ENCODE data around the gene RIPPLY3.
"Not testable (repeated sequence)": the region's sequence is repeated elsewhere in the genome, so short reads cannot be mapped to it uniquely, and the experiment has no call there.

RIPPLY3 gene

DNA sequence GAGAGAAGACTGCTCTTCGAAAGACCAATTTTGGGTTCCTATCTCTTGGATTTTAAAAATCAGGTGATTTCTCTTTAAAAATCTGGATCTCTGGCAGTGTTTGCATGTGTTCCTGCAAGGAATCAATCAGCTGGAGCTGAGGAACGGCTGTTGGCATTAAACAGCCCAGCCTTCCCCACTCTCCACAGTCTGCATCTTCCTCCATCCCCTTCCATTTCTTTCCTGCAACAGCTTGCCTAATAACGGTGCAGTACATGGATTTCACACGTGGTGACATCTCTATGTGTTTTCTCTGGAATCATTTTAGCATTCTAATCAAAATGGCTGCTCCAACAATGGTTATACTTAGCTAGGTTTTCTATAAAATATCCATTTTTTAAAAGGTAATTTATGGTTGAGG, 20.0 kb downstream of the RIPPLY3 start:
- no peak for DNase-seq

DNA sequence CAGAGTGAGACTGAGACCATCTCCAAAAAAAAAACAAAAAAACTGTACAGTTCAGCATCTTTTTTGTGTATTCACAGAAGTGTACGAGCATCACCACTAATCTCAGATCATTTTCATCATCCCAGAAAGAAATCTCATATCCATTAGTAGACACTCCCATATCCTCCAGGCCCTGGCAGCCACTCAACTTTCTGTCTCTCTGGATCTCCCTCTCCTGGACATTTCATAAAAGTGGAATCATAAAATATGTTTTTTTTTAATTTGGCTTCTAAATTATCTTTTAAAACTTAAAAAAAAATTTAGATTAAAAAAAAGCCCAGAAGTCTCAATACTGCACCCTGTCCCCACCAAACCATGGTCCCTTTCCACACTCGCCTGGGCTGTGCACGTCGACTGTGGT, 22.1 kb downstream of the RIPPLY3 start:
- DNase-seq: no peak

- no peak for DNase-seq
Measured at GRCh38 chr21:37030864-37031263, 24.4 kb downstream of the RIPPLY3 start.

DNA sequence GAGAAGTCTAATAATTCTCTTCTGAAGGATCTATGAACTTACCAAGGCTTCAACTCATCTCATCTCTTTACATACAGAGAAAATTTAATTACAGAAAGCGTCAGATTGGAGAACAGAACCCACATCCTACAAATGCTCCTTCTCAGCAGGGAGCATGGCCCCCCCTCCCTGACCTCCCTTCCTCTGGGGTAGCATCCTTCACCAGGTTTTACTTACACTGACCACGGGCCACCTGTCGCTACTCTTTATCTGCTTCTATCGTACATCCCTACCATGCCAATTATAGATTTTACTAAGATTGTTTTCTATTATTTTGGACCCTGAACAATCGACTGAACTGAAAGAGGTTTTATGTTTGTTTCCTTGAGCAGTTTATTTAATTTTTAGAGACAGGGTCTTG, 25.8 kb downstream of the RIPPLY3 start:
- DNase-seq: no peak

- DNase-seq: no peak
Measured at GRCh38 chr21:37032877-37033471, 26.5 kb downstream of the RIPPLY3 start.

GRCh38 chr21:37034394-37034793, 27.9 kb downstream of the RIPPLY3 start:
- DNase-seq: not testable (repeated sequence)

DNA sequence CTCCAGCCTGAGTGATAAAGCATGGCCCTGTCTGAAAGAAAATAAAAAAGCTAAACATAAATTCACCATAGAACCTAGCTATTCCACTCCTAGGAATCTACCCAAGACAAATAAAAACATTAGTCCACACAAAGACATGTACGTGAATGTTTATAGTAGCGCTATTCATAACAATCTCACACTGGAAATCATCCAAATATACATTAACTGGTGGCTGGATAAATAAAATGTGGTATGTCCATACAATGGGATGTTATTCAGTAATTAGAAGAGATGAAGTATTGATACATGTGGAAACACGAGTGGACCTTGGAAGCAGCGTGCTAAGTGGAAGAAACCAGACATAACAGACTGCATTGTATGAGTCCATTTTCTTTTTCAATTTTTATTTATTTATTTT, 29.7 kb downstream of the RIPPLY3 start:
- DNase-seq: no peak

DNA sequence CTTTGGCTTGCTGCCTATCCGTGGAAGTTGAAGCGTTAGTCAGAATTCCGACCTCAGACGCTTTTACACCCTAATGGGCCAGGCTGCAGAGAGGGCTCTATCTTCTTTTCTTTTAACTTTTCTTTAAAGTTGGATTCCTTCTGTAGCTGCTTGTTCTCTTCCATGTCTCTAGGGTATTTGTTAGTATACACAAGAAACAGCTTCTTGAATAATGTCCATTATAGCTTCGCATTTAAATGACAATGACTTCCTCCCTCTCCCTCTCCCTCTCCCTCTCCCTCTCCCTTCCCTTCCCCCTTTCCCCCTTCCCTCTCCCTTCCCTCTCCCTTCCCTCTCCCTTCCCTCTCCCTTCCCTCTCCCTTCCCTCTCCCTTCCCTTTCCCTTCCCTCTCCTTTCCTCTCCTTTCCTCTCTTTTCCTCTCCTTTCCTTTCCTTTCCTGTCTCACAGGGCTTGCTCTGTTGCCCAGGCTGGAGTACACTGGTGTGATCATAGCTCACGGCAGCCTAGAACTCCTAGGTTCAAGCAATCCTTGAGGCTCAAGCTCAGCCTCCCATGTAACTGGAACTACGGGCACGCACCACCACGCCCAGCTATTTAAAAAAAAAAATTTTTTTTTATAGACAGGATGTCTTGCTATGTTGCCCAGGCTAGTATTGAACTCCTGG, 33.0 kb downstream of the RIPPLY3 start:
- no peak for DNase-seq

- DNase-seq: no peak
Measured at GRCh38 chr21:37040212-37040611, 33.7 kb downstream of the RIPPLY3 start.

DNA sequence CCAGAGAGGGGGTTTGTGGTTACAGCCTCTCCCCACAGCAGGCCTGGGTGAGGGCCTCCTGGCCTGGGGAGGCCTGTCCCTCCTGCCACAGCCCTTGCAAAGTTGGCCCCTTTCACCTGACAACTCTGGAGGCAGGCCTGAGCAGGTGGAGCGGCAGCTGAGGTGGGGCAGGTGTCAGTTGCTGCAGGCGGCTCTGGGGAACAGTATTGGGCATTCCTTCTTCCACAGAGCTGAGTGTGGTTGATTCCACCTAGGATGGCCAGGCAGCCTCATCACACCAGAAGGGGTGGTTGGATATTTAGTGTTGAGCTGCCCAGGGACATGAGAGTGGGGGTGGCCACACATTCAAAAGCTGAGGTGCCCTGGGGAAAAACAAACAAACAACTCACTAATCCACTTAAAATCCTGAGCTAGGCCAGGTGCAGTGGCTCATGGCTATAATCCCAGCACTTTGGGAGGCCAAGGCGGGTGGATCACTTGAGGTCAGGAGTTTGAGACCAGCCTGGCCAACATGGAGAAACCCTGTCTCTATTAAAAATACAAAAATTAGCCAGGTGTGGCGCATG, 35.3 kb downstream of the RIPPLY3 start:
- DNase-seq: no peak

DNA sequence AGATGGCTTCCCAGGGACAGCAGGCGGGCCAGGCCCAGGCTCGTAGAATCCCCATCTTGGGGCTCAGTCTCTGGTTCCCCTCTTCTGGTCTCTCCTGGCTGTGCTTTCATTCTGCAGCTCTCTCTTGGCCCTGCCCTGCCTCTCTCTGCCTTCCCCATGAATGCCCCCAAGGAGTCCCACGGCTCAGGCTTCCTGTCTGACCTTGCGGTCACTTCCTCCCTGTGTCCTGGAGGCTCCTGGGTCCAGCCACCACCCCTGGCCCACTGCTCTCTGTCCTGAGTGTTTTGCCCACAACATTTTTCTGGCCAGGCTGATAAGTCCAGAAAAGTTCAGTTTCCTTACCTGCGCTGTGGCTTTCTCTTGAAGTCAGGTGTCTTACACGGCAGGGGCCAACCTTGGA, 37.3 kb downstream of the RIPPLY3 start:
- DNase-seq: no peak

GRCh38 chr21:37044643-37045042, 38.1 kb downstream of the RIPPLY3 start:
- DNase-seq: no peak

GRCh38 chr21:37045149-37045548, 38.6 kb downstream of the RIPPLY3 start:
- DNase-seq: no peak

GRCh38 chr21:37045556-37045955, 39.1 kb downstream of the RIPPLY3 start:
- DNase-seq: no peak

DNA sequence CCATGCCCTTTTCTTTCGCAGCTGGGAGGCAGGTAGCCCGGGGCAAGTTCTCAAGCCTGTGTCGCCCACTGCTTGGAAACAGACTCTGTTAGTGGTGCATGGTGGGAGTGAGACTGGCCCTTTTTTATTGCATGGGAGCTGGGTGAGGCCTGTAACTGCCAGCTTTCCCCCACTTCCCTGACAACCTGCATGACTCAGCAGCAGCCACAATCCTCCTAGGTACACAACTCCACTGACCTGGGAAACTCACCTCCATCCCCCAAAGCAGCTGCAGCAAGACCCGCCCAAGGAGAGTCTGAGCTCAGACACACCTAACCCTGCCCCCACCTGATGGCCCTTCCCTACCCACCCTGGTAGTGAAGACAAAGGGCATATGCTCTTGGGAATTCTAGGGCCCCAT, 40.6 kb downstream of the RIPPLY3 start:
- DNase-seq: no peak

GRCh38 chr21:37049741-37050140, 43.2 kb downstream of the RIPPLY3 start:
- DNase-seq: not testable (repeated sequence)

- no peak for DNase-seq
Measured at GRCh38 chr21:37055271-37055855, 48.9 kb downstream of the RIPPLY3 start.

- DNase-seq: no peak
Measured at GRCh38 chr21:37057614-37058013, 51.1 kb downstream of the RIPPLY3 start.

DNA sequence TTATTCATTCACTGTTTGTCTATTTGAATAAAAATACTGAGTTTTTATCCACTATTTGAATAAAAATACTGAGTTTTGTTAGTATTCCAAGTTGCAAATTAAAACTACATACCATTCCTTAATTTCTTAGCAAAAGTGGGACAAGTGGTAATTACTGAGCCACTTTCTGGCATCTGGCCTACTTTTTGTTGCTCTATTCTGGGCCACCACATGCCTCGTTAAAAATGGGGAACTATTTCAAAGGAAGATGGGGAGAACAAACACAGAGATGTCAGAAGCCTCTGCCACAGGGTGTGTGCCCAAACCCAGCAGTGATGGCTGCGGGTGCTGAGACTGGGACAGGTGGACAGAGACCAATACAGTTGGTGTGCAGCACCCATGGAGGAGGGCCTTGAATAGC, 51.8 kb downstream of the RIPPLY3 start:
- no peak for DNase-seq

GRCh38 chr21:37059181-37059580, 52.7 kb downstream of the RIPPLY3 start:
- no peak for DNase-seq

GRCh38 chr21:37060296-37060695, 53.8 kb downstream of the RIPPLY3 start:
- peak; percentile 28 to 69 for DNase-seq

DNA sequence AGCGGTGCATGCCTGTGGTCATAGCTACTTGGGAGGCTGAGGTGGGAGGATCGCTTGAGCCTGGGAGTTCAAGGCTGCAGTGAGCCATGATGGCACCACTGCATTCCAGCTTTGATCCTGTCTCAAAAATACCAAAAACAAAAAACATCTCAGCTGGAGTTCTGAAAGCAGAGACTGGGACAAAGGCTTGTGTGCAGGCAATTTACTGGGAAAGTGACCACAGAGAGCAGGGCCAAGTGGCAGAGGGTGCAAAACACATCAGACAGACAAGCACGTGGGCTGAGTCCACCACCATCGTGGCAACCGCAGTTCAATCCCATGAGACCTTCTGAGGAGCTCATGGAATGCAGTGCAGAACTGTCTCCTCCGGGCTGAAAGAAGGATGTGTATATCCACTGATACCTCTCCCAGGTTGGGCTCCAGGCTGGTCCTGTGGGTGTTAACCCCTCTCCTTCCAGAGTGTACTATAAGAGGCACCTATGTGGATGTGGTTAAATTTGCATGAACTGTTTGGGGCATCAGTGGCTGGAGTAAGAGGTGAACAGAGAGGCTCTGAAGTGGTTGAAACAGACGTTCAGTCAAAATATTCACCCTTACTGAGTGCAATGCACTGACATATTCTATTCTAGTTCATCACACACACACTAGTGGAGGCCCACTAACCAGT, 55.6 kb downstream of the RIPPLY3 start:
- DNase-seq: no peak

DNA sequence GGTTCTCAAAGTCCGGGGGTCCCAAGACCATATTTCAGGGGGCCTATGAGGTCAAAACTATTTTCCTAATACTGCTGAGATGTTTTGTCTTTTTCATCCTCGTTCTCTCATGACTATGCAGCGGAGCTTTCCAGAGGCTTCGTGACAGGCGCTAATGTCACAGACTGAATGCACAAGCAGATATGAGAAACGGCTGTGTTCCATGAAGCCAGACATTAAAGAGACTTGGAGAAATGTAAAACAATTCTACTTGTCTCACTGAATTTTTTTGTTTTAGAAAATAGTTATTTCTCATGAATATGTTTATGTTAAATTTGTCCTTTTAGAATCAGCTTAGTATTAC, 56.1 kb downstream of the RIPPLY3 start:
- no peak for DNase-seq

- DNase-seq: no peak
Measured at GRCh38 chr21:37063433-37063832, 56.9 kb downstream of the RIPPLY3 start.

All from NCI-H446 (cell line).